Gastrocnemius medialis (tissue), 4 donors: ENCODE measurements around the gene HTR1D.

Experiments used
- CTCF ChIP-seq, 5 experiments: fragments of 450-650 bp in 3 of 5; fragments of 200-600 bp in 2 of 5; sonication (generic) in 2 of 5; IDR thresholded peaks in 4 of 5; conservative IDR thresholded peaks in 1 of 5; 1 replicate in 4 of 5; 2 replicates in 1 of 5; pipeline ENCODE4 v1.5.1; 2016 to 2019; ENCODE audit warnings: antibody characterized with exemption in 5 of 5, mild to moderate bottlenecking in 3 of 5, moderate library complexity in 3 of 5
- POLR2A ChIP-seq, 2 donors: fragments of 450-650 bp; IDR thresholded peaks; one replicate each; pipeline ENCODE4 v1.6.1; 2017; ENCODE audit warnings: antibody characterized with exemption in 2 of 2, mild to moderate bottlenecking in 2 of 2, moderate library complexity in 2 of 2

GRCh38 chr1:23263380-23263887, 46.1 kb upstream of the HTR1D start:
- no peak for TF ChIP-seq CTCF (IDR thresholded peaks at IDR 0.05 in 4 of 5, conservative IDR thresholded peaks at IDR 0.05 in 1 of 5)
- no peak for TF ChIP-seq POLR2A (IDR thresholded peaks at IDR 0.05)
